ENCODE data around the gene C6orf47.

DNA sequence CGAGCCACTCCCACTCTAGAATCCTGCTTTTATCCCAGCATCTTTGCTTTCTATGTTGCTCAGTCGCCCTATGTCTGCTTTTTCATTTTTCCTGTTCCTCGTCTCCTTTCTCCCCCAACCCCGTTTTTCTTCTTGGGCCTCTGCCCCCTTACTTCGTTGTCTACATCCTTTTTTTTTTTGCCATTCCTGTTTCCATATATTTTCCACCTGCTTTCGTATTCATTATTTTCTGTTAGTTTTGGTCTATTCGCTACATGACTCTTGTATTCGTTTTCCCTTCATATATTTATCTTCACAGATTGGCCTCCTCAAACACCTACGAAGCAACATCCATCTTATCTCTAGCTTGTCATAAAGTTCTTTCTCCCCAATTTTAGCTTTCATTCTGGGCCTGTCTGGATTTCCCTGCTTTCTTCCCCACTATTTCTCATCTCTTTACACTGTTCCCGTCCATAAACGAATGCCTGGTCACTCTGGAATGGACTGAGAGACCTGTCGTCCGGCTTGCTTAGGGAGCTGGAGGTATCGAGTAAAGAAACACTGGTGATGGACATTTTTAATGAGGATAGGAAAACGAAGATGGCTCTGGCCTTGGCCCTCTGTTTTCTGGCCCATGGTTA is 39.1 kb downstream of the C6orf47 start:
- TF ChIP-seq, protein P1, sequence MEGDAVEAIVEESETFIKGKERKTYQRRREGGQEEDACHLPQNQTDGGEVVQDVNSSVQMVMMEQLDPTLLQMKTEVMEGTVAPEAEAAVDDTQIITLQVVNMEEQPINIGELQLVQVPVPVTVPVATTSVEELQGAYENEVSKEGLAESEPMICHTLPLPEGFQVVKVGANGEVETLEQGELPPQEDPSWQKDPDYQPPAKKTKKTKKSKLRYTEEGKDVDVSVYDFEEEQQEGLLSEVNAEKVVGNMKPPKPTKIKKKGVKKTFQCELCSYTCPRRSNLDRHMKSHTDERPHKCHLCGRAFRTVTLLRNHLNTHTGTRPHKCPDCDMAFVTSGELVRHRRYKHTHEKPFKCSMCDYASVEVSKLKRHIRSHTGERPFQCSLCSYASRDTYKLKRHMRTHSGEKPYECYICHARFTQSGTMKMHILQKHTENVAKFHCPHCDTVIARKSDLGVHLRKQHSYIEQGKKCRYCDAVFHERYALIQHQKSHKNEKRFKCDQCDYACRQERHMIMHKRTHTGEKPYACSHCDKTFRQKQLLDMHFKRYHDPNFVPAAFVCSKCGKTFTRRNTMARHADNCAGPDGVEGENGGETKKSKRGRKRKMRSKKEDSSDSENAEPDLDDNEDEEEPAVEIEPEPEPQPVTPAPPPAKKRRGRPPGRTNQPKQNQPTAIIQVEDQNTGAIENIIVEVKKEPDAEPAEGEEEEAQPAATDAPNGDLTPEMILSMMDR (IDR thresholded peaks at IDR 0.05) = no peak
- no peak for TF ChIP-seq POLR2AphosphoS5 (IDR thresholded peaks at IDR 0.05)
- TF ChIP-seq POLR2A (IDR thresholded peaks at IDR 0.05) = no peak

All from sigmoid colon (tissue), 4 donors.